GM21576 (cell line): Measurements from ENCODE around the gene AP3D1.
A peak's percentile ranks its signal among the peaks of the same experiment; 100 is the strongest.
"Not testable (repeated sequence)": the region's sequence is repeated elsewhere in the genome, so short reads cannot be mapped to it uniquely, and the experiment has no call there.

Source experiments
- ATAC-seq: cut with Tn5 transposase; IDR thresholded peaks from one replicate; pipeline ENCODE4 v1.9.1; 2021; ENCODE audit warnings: mild to moderate bottlenecking, moderate library complexity; ENCODE audit not compliant: unreplicated experiment

AP3D1 gene

DNA sequence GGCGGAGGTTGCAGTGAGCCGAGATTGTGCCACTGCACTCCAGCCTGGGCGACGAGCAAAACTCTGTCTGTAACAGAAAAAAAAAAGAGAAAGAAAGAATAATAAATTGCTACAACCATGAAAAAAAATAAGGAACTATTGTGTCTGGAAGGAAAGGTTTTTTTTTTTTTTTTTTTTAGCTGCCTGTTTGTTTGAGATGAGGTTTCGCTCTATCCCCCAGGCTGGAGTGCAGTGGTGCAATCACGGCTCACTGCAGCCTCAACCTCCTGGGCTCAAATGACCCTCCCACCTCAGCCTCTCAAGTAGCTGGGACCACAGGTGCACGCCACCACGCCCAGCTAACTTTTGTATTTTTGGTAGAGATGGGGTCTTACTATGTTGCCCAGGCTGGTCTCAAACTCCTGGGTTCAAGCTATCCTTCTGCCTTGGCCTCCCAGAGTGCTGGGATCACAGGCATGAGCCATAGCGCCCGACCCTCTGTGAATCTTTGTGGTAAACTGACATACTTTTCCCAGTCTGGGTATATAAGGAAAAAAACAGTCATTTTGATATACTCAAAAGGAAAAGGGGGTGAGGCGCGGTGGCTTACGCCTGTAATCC, 59.3 kb downstream of the AP3D1 start:
- not testable (repeated sequence) for ATAC-seq

DNA sequence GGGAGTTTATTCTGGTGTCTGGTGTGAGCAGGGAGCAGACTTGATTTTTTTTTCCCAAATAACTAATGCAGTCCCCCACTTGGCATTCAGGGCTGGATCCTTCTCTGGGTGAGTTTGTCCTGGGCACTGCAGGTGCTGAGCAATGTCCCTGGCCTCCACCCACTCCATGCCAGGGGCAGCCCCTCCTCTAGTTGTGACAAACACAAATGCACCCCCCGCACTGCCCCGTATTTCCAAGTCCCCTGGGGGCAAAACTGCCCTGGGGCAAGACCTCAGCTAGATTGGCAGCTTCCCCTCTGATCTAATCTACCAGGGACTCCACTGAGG, 61.7 kb downstream of the AP3D1 start:
- no peak for ATAC-seq

DNA sequence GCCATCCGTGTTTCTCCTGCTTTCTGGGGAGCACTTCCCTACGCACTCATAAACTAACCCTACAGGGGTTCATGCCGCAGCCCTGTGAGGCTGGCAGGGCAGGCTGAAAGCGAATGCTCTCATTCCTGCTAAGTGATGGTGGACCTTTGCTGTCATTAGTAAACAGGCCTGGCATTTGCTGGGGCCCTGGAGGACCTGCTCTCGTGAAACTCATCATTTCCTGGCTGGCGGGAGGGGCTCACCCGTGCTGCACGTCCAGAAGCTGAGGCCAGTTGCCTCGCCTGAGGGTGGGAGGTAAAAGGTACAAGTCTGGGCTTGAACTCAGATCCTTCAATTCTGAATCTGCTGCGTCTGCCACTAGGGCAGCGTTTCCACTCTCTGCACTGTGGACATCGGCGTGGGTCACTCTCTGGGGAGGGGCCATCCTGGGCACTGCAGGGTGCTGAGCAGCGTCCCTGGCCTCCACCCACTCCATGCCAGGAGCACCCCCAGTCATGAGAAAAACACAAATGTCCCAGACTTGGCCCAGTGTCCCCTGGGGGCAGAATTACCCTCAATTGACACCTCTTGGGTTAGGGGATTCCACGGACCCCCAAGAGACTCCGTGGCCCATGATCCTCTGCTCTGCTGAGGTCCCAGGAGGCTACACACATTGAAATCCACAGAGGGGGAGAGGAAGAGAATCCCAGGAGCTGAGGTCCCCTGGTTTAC, 62.2 kb downstream of the AP3D1 start:
- ATAC-seq = no peak

- ATAC-seq = no peak
Observed at GRCh38 chr19:2087621-2088100, 63.7 kb downstream of the AP3D1 start.

GRCh38 chr19:2086695-2087620, 64.4 kb downstream of the AP3D1 start:
- not testable (repeated sequence) for ATAC-seq

DNA sequence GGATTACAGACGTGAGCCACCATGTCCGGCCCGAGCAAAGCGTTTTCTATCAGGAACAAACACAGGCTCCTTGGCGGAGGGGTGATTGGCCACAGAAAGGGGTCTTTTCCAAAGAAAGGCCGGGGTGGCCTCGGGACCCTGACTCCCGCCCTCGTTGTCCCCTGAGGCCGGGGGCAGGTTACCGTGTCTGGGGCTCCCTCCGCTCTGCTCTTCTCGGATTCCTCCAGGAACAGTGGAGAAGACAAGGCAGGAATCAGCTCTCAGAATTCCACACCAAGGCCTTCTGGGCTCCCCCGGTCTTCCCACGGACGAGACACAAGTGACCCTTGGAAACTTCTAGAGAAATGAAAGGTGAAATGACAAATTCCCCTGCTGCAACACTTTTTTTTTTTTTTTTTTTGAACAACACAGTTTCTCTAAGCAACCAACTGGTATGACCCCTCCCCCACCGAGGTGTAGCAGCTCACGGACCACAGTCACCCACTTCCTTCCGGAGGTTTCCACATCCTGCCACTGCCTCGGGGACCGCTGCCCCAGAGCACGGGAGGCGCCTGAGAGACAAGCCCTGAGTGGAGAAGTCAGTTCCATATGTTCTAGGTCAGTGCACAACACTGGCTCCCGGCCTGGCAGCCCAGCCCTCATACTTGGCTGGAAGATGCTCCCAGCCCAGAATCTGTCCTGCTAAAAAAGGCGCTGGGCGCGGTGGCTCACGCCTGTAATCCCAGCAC, 66.2 kb downstream of the AP3D1 start:
- ATAC-seq = peak; percentile 29

DNA sequence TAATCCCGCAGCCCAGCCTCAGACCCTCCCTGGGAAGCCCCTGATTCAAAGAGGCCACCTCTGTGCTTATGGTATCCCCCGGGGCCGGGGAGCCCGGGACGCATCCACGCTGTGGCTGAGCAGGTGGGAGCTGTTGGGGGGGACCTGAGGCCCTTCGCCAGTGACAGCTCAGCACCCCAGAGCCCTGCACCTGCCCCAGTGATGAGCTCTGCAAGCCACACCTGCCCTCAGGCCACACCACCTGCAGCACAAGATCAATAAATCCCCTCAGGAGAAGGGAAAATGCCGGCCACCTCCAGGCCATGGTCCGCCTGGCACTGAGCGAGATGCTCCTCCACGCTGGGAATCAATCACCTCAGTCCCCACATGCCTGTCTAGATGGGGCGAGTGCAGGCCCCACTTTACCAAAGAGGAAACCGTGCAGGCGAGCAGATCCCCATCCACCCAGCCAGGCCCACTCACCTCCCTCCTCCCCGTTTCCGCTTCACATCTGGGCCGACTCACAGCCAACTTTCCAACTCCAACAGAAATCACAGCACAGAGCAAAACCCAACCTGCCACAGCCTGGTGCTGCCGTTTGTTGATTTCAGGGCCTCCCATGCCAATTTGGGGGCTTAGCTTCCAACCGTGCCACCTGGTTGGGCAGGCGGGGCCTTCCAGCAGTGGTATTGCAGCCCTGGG, 68.1 kb downstream of the AP3D1 start:
- ATAC-seq = no peak

DNA sequence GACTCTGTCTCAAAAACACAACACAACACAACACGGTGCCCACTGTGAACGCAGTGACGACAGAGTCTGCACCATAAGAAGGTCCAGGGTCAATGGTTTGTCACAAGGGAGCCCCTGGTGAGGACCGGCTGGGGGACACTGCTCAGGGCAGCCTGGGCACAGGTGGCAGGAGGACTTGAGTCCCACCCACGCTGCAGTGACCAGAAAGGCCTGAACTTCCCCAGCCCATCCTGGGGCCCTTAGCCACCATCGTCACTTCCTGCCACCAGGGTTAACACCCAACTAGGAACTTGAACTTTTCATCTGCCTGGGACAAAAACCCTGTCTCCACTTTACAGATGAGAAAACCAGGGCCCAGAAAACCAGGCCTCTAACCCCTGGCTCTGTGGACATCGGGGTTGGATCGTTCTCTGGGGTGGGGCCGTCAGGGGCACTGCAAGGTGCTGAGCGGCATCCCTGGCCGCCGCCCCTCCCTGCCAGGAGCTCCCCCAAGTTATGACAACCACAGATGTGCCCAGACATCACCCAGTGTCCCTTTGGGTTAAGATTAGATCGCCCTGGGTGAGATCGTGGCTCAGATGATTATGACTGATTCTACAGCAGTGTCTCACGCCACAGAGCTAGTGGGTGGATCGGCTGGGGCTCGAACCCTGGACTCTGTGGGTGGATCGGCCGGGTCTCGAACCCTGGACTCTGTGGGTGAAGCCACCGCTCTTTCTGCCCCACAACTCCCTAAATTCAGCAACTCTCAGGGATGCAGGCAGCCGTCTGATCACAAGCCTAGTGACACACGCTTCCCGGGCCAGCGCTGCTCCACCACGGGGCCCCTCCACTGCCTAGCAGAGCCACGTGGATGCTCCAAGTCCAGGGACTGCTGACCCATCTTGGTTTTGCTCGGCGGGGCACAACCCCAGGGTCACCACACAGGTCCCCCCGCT, 69.2 kb downstream of the AP3D1 start:
- ATAC-seq = no peak

DNA sequence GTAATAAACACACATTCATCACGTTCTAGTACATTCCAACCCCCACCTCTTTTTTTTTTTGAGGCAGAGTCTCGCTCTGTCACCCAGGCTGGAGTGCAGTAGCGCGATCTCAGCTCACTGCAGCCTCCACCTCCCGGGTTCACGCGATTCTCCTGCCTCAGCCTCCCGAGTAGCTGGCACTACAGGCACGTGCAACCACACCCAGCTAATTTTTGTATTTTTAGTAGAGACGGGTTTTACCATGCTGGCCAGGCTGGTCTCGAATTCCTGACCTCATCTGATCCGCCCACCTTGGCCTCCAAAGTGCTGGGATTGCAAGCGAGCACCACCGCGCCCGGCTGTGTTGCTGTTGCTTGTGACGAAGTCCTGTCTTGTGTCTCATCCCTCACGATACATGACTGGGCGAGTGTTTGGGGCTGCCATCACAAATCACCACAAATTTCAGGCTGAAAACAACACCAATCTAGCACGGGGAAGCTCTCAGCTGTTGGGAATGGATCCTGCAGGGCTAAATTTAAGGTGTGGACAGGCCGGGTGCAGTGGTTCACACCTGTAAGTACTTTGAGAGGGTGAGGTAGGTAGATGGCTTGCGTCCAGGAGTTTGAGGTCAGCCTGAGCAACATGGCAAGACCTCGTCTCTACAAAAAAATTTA, 70.9 kb downstream of the AP3D1 start:
- no peak for ATAC-seq

- no peak for ATAC-seq
Observed at GRCh38 chr19:2079865-2080301, 71.5 kb downstream of the AP3D1 start.

GRCh38 chr19:2079076-2079864, 72.1 kb downstream of the AP3D1 start:
- ATAC-seq = no peak

DNA sequence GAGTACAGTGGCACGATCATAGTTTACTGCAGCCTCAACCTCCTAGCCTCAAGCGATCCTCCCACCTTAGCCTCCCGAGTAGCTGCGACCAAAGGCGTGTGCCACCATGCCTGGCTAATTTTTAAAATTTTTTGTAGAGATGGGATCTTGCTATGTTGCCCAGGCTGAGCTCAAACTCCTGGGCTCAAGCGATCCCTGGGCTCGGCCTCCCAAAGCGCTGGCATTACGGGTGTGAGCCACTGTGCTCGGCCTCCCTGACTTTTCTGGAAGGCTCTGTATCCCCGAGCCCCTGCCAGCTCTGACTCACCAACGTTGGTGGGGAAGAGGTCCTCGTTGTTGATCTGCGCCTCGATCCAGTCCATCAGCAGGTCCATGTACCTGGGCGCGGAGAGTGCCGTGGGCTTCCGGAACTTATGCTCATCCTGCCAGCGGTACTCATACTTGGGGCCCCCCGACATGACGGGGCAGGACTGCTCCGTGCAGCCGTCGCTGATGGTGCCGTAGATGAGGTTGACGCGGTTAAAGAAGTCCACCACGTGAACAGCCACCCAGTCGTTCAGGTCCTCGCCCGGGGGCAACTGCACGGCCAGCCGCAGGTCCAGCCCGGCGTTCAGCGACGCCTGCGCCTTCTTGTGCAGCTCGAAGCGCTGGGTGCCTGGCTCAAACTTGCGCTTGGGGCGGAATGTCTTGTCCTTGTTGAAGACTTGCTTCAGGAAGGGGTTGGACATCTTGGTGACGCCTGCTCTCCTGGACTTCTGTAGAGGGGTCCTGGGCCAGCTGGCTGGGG, 73.3 kb downstream of the AP3D1 start:
- ATAC-seq = no peak

DNA sequence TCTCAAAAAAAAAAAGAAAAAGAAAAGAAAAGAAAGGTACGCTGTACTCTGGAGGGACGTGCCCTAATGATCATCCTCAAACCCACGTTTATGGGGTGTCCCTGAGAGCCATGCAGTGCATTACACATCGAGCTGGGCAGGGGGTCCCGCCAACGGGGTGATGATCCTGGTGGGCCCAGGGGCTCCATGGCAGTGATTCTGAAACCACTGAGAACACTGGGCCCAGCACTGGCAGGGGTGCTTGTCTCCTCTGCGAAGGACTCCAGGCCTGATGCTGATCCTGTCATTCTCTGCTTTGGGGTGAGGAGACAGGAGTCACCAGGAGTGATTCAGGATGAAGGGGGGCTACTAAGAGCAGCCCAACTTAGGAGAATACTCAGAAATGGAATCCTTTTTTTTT, 74.0 kb downstream of the AP3D1 start:
- no peak for ATAC-seq

GRCh38 chr19:2076526-2076944, 74.8 kb downstream of the AP3D1 start:
- ATAC-seq = no peak

DNA sequence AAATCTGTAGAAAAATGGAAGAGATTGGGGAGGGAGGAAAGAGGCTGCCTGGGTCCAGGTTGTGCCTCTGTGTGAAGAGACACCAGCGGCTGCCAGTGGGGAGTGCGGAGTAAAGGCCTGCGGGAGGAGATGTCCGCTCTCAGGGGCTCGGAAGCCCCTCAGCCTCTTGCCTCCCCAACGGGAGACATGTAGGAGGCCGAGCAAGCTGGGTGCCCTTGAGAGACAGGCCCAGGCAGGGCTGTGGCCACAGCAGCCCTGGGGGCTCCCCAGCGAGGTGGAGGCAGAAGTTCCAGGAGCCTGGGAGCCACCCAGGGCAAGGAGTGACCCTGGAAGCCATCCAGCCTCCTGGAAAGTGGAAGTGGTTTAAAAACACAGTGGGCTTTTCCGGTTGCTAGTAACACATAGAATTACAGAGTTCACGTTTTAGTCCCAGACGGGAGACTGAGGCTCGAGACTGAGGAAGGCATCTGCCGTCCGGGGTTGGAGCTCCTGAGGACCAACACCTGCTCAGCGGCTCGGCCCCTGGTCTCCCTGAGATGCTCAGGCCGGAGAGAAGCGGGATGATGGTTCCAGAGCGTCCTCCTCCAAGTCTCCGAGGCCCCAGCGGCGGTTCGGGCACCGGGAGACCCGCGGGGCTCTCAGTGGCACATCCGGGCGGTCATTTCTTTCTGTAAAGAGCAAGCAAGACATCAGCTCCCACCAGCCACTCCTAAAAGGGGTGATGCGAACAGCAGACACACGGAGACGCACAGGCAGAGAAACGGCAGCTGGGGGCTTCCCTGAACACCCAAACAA, 78.4 kb downstream of the AP3D1 start:
- ATAC-seq = no peak

- ATAC-seq = no peak
Observed at GRCh38 chr19:2070986-2071673, 80.2 kb downstream of the AP3D1 start.
